Hypothalamus (tissue), 51 donors: ENCODE measurements around the gene OR8B3.
"Not testable (repeated sequence)": the region's sequence is repeated elsewhere in the genome, so short reads cannot be mapped to it uniquely, and the experiment has no call there.

Experiments used
- DNase-seq, 51 donors: peaks; one replicate each; lab custom pipeline; 2025; lab: John Stamatoyannopoulos, UW

OR8B3 gene

DNA sequence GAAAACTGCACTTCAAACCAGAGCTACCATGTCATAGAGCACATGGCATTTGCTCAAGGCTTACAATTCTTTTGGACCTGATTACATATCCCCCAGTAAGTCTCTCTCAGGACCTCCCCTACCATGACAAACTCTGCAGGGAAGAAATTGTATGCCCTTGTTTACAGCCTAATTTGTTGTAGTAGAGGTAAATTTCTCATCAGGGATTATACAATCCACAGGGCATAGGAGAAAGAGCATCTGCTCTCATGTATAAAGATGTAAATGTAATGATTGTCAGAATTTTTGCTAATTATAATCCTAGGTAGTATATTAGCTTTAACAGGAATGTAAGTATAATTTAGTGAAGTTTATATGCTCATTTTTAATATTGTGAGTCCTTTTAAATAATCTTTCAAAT is at the start of gene OR8B3:
OR8B3 (minus strand) TSS at position 101 of the 400 bp plus-strand sequence. CDS start 1,673 bp downstream, outside the sequence.
- no peak for DNase-seq

DNA sequence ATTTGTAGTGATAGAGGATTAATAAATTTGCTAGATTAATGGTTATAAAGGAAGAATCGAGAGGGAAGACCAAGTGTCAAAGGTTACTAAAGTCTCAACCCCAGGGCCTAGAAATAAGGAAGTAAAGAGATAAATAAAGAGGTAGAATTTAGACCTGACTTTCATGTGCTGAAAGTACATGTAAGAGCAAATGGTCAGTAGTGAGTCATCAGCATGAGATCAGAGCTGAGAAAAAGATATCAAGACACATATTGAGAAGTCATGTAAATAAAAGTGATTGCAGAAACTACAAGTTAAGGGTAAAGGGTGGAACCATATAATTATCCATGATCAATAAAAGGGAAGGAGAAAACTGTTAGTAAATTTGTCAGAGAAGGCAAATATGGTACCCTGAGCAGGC is 48.1 kb upstream of the OR8B3 start:
- DNase-seq = no peak

DNA sequence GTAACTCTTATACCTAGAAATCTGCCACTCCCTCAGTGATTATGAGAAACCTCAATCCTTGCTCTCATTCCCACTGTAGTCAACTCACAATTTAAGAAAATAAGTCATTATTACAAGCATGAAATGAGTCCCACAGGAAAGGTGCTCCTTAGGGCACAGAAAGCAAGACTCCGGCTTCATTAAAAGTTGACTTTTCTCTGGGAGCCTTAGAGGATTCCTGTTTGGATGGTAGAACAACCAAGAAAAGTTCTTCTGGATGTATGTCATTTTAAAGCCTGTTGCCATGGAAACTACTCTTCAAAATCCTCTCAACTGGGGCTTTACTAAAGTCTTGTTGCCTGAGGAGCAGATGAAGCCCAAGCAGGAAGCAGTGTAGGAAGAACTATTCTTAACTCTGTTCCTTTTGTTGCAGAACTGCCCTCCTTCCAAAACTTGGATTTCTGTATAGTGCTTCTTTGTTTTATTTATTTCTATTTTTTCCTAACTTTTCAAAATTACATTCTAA is 46.9 kb upstream of the OR8B3 start, which contains the start of gene OR8B8:
OR8B8 (minus strand) TSS at position 51 of the 505 bp plus-strand sequence. CDS start 4,611 bp downstream, outside the sequence.
- DNase-seq = no peak

DNA sequence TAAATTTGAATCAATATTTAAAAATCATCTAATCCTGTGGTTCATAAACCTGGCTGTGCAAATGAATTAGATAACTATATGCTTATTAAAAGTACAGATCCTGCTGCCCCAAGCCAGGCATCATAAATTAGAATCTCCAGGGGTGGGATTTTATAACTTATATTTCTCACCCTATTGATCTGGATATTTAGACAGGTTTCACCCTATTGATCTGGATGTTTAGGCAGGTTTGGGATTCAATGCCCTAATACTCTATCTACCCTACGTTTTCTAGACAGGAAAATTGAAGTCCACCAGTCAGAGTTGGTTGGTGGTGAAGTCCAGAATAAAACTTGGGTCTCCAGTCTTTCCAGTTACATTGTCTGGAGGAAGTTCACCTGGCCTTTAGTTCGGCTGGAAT is 44.0 kb upstream of the OR8B3 start:
- no peak for DNase-seq

GRCh38 chr11:124442442-124442841 is 43.6 kb upstream of the OR8B3 start:
- no peak for DNase-seq

- DNase-seq = no peak
Measured at GRCh38 chr11:124441519-124441918, 42.7 kb upstream of the OR8B3 start.

- DNase-seq = no peak
Measured at GRCh38 chr11:124441081-124441480, 42.3 kb upstream of the OR8B3 start.

DNA sequence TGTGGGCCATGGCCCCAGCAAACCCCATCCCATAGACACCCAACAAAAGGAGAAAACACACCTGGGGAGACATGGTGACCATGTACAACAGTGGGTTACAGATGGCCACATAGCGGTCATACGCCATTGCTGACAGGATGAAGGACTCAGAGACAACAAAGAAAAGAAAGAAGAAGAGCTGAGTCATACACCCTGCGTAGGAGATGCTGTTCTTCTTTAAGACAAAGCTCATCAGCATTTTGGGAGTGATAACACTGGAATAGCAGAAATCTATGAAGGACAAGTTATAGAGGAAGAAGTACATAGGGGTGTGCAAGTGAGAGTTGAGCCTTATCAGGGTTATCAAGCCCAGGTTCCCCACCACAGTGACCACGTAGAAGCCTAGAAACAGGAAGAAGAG is 41.8 kb upstream of the OR8B3 start:
- DNase-seq = no peak

DNA sequence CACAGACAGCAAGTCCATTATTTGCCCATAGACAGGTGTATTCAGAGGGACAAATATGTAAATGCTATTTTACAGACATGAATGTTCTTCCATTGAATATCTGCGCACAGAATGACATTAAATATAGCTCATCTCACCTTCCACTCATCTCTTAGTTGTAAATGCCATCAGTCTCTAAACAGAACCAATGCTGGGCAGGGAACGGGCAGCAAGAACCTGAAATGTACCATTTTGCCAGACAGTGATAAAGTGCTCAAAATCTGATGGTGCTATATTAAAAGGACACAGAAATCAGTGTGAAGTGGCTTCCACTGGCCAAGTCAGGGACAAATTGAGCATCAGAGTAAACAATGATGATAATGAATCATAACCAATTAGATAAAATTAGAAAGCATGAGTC is 35.9 kb upstream of the OR8B3 start:
- no peak for DNase-seq

DNA sequence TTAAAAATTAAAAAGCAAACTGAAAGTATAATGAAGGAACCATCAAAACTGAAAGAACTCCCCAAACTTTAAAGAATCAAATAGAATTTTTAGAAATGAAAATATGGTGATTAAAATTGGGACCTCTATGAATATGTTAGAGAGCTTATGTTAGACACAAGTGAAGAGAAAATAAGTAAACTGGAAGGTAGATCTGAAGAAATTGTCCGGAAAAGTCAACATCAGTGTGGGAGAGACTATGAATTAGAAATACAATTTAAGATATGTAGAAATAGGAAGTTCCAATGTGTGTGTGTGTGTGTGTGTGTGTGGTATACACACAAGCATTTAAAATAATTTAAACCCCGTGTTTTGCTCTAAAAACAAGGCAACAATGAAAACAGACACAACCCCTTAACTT is 30.8 kb upstream of the OR8B3 start:
- no peak for DNase-seq

- no peak for DNase-seq
Measured at GRCh38 chr11:124424384-124424921, 25.6 kb upstream of the OR8B3 start, which contains the start of gene OR8B4. TSS of gene OR8B4 (minus strand) at chr11:124424871. CDS start at chr11:124424871, 0 bp downstream.

DNA sequence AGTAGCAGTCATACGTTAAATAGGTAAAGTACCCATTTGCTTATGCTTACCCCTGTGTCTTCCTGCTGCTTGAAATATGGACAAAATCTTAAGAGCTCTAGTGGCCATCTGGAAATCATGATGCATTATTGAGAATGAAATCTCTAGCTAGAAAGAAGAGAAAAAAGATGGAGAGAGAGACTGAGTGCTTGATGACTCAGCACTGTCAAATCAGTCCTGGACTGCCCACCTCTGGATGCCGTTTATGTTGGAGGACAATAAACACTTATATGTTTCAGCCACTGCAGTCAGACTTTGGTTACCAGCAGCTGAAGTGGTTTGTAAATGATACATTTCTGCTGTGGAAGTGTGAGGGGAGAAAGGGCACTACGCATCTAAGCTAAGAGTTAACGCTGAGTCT is 22.2 kb upstream of the OR8B3 start:
- DNase-seq = no peak

DNA sequence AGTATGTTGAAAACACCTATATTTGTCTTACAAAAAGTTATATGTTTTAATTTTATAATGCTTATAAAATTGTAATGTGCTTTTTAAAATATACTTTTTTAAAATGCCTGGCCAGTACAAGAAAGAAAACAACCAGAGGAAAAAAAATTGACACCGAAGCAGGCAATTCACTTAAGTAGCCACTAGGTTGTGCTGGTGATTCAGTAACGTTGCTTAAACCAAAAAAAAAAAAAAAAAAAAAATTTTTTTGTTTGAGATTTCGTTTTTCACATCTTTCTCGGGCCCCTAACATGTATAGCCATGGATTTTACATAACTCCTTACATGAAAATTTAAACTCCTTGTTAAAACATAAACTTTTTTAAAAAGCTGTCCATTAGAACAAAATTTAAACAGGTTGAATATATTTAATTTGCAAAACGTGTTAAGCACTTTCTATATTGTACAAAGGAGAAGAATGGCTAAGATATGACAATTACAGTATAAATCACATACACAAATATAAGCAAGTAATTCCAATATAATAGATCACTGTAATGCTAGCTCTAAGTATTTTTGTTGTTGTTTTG is 16.6 kb upstream of the OR8B3 start:
- DNase-seq = no peak

DNA sequence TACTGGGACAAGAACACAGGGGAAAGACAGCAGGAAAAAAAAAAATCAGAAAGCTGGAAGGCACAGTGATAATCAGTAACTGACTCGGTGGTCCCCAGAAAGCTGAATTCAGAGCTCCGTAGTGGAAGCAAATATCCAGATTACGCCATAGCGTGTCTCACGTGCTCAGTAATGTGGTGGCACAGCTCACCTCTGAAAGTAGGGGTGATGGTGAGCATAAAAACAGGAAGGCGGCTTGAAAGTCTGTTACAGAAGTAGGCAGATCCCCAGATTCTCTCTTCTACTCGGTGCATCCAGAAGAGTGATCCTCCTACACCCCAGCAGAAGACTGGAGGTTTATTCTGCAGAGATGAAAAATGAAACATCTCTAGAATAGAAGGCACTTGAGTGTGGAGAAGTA is 11.1 kb upstream of the OR8B3 start:
- no peak for DNase-seq

GRCh38 chr11:124405581-124405980 is 6.8 kb upstream of the OR8B3 start:
- DNase-seq = no peak

GRCh38 chr11:124403186-124403585 is 4.4 kb upstream of the OR8B3 start:
- DNase-seq = not testable (repeated sequence)

GRCh38 chr11:124402326-124402922 is 3.6 kb upstream of the OR8B3 start:
- DNase-seq = peak in 29 of 51 donors; percentile 1 to 58 (median 19)

DNA sequence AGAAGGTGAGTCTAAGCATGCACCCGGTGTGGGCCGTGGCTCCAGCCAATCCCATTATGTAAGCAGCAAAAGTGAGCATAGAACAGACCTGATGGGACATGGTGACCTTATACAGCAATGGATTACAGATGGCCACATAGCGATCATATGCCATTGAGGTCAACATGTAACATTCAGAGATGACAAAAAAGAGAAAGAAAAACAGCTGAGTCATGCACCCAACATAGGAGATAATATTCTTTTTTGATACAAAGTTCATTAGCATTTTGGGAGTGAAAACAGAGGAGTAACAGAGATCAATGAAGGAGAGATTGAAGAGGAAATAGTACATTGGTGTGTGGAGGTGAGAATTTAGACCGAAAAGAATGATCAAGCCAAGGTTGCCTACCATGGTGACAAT is 2.0 kb downstream of the OR8B3 start:
- DNase-seq = not testable (repeated sequence)

DNA sequence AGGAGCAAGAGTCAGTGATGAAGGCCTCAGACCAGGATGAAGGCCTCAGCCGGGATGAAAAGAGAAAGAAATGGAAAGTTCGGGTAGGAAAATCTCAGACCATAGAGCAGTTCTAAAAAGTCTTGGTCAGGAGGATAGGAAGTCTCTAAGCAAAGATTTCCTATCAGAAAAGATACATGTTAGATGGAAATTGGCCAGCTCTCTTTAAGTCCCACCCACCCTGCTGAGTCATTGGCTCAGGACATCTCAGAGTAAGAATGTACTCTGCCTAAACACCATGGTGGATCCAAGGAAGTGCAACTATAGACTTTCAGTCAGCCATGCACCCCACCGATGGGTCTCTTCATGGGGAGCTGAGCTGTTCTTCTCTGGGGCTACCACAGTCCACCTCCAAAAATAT is 4.4 kb downstream of the OR8B3 start:
- no peak for DNase-seq

- no peak for DNase-seq
Measured at GRCh38 chr11:124384399-124384798, 14.4 kb downstream of the OR8B3 start, which contains the start of gene OR8B2. TSS of gene OR8B2 (minus strand) at chr11:124384499. CDS start at chr11:124383343, 1,156 bp downstream.

- DNase-seq = not testable (repeated sequence)
Measured at GRCh38 chr11:124382857-124383256, 16.0 kb downstream of the OR8B3 start.

- no peak for DNase-seq
Measured at GRCh38 chr11:124380585-124380984, 18.2 kb downstream of the OR8B3 start.
